Thyroid gland (tissue), 4 donors: ENCODE measurements around the gene LYVE1. TPM values are rescaled to one million over a fixed set of nuclear protein-coding genes. Genes with fewer than 3 reads are reported as not detected.

Experiments
- DNase-seq, 2 donors: peaks; one replicate each; pipeline ENCODE4 v3.0.0-alpha.2; 2019
- H3K27ac ChIP-seq, 3 donors: fragments of 200-600 bp; sonication (generic); 1 replicate in 2 of 3; 2 replicates in 1 of 3; pipeline ENCODE4 v1.5.1; 2016 to 2019; ENCODE audit warnings: mild to moderate bottlenecking in 1 of 3, moderate library complexity in 1 of 3
- H3K27me3 ChIP-seq: fragments of 200-600 bp; sonication (generic); one replicate; pipeline ENCODE4 v1.5.1; 2019
- H3K36me3 ChIP-seq, 2 donors: fragments of 200-600 bp; sonication (generic); one replicate each; pipeline ENCODE4 v1.5.1; 2016 to 2019
- H3K4me1 ChIP-seq, 2 donors: fragments of 200-600 bp; sonication (generic); one replicate each; pipeline ENCODE4 v1.5.1; 2017 to 2019
- H3K4me3 ChIP-seq, 3 donors: fragments of 200-600 bp; sonication (generic); replicated peaks in 1 of 3; 1 replicate in 2 of 3; 2 replicates in 1 of 3; pipeline ENCODE4 v1.5.1; 2016; ENCODE audit warnings: mild to moderate bottlenecking in 1 of 3
- H3K9me3 ChIP-seq: fragments of 200-600 bp; sonication (generic); one replicate; pipeline ENCODE4 v1.5.1; 2017
- CTCF ChIP-seq, 6 experiments: fragments of 200-600 bp in 3 of 6; fragments of 450-650 bp in 3 of 6; sonication (generic) in 3 of 6; IDR thresholded peaks; one replicate each; pipeline ENCODE4 v1.5.1; 2016 to 2019; ENCODE audit warnings: antibody characterized with exemption in 6 of 6, mild to moderate bottlenecking in 2 of 6, inconsistent platforms in 1 of 6, moderate library complexity in 1 of 6
- POLR2A ChIP-seq, 2 donors: fragments of 450-650 bp; IDR thresholded peaks; one replicate each; pipeline ENCODE4 v1.6.1; 2017; ENCODE audit warnings: antibody characterized with exemption in 2 of 2, mild to moderate bottlenecking in 2 of 2, moderate library complexity in 1 of 2
- WGBS, 2 donors: methylation state at CpG; one replicate each; pipeline ENCODE4 v1.1.5; 2017; 5-methylcytosine and 5-hydroxymethylcytosine counted together
- intact Hi-C: fragments of 100-400 bp; cut with DNase I; formaldehyde crosslinking; loops from one replicate; pipeline ENCODE4 v1.15.1; 2023
- total RNA-seq, 4 donors: library from RNA; depleted of rRNA; stranded (reverse); fragments of >200 nt; gene quantifications; one replicate each; pipeline ENCODE4 v1.2.3, GENCODE V29; 2016

Gene LYVE1
- total RNA-seq, 4 donors from 2014 or later = 27.2 to 185 (median 73.5) TPM

- Histone ChIP-seq H3K4me1 (peaks cover 6 to 7% of the 10 kb centered on the region in 2 donors), H3K27me3 (no peaks in the 10 kb centered on the region), H3K27ac (peak overlapping the region in 2 of 3 donors; percentile 76 to 81), H3K4me3 (peak overlapping the region in 1 of 3 donors; percentile 82), H3K9me3 (no peaks in the 10 kb centered on the region), H3K36me3 (no peaks in the 10 kb centered on the region)
- 61 to 63% methylated on average over 5 of the region's 5 CpGs for WGBS, 2 donors
- intact Hi-C loops = no loop called here
- no peak for DNase-seq
- no peak for TF ChIP-seq CTCF (IDR thresholded peaks at IDR 0.05)
- no peak for TF ChIP-seq POLR2A (IDR thresholded peaks at IDR 0.05)
These were observed 26.9 kb downstream of the LYVE1 start for GRCh38 chr11:10541561-10541930.

- H3K27me3 ChIP-seq = no peaks in the 10 kb centered on the region
- intact Hi-C loops = no loop called here
- peak; percentile 97 for DNase-seq
- peak within 1 kb of the TSS; percentile 37 to 82 (median 77) for H3K4me3 ChIP-seq
- peak; percentile 67 to 93 for TF ChIP-seq POLR2A (IDR thresholded peaks at IDR 0.05)
- peak; percentile 36 to 92 (median 74) for TF ChIP-seq CTCF (IDR thresholded peaks at IDR 0.05)
- WGBS, 2 donors = 0 to 5% methylated on average over 12 to 15 of the region's 54 CpGs
- peak within 1 kb of the TSS; percentile 76 to 82 (median 81) for H3K27ac ChIP-seq
- no peaks in the 10 kb centered on the region for H3K36me3 ChIP-seq
- peaks cover 6 to 7% of the 10 kb centered on the region in 2 donors for H3K4me1 ChIP-seq
- no peaks in the 10 kb centered on the region for H3K9me3 ChIP-seq
These were observed 27.4 kb downstream of the LYVE1 start, which contains the start of gene RNF141 for GRCh38 chr11:10540915-10541560. Gene RNF141, minus strand, starts transcription at chr11:10541187. Its CDS starts 7,029 bp downstream, at chr11:10534158.

GRCh38 chr11:10540546-10540914 lies 27.9 kb downstream of the LYVE1 start:
- 0 to 1% methylated on average over 16 to 19 of the region's 25 CpGs for WGBS, 2 donors
- intact Hi-C loops = no loop called here
- Histone ChIP-seq H3K27ac (peak overlapping the region; percentile 76 to 82 (median 81)), H3K4me1 (peaks cover 6 to 7% of the 10 kb centered on the region in 2 donors), H3K27me3 (no peaks in the 10 kb centered on the region), H3K4me3 (peak overlapping the region; percentile 37 to 82 (median 77)), H3K9me3 (no peaks in the 10 kb centered on the region), H3K36me3 (no peaks in the 10 kb centered on the region)
- DNase-seq = peak; percentile 67 to 74
- TF ChIP-seq POLR2A (IDR thresholded peaks at IDR 0.05) = no peak
- TF ChIP-seq CTCF (IDR thresholded peaks at IDR 0.05) = peak in 1 of 6 experiments; percentile 1

GRCh38 chr11:10539339-10539738 lies 29.1 kb downstream of the LYVE1 start:
- no peak for TF ChIP-seq CTCF (IDR thresholded peaks at IDR 0.05)
- DNase-seq = no peak
- intact Hi-C loops = no loop called here
- H3K36me3 ChIP-seq = no peaks in the 10 kb centered on the region
- H3K4me1 ChIP-seq = peaks cover 6 to 7% of the 10 kb centered on the region in 2 donors
- H3K27me3 ChIP-seq = no peaks in the 10 kb centered on the region
- H3K27ac ChIP-seq = no peak overlapping the region
- no peaks in the 10 kb centered on the region for H3K9me3 ChIP-seq
- H3K4me3 ChIP-seq = no peak overlapping the region

GRCh38 chr11:10538924-10539323 lies 29.5 kb downstream of the LYVE1 start:
- no peak overlapping the region for H3K4me3 ChIP-seq
- intact Hi-C loops = no loop called here
- H3K9me3 ChIP-seq = no peaks in the 10 kb centered on the region
- no peak for DNase-seq
- WGBS, 2 donors = 77 to 88% methylated on average over 1 of the region's 1 CpG
- TF ChIP-seq CTCF (IDR thresholded peaks at IDR 0.05) = no peak
- no peak for TF ChIP-seq POLR2A (IDR thresholded peaks at IDR 0.05)
- peaks cover 0 to under 1% of the 10 kb centered on the region in 2 donors for H3K36me3 ChIP-seq
- no peaks in the 10 kb centered on the region for H3K27me3 ChIP-seq
- H3K27ac ChIP-seq = no peak overlapping the region
- H3K4me1 ChIP-seq = peaks cover 6 to 7% of the 10 kb centered on the region in 2 donors
